H1 (cell line): ENCODE measurements around the gene NBEA.

Experiments
- CBX8 ChIP-seq: fragments of 300-800, 300-1000 bp; sonication (generic); IDR thresholded peaks from 2 replicates; pipeline ENCODE4 v1.7.1; 2016; ENCODE audit warnings: low read depth, low read length, borderline replicate concordance
- JUND ChIP-seq: IDR thresholded peaks from 2 replicates; pipeline ENCODE4 v1.6.1; 2011; ENCODE audit warnings: mild to moderate bottlenecking, improper control_type of control experiment, low read length
- KDM1A ChIP-seq: fragments of 200-600, 300-600 bp; sonication (generic); IDR thresholded peaks from 2 replicates; pipeline ENCODE4 v1.7.1; 2016; ENCODE audit warnings: mild to moderate bottlenecking, low read length, borderline replicate concordance
- MAX ChIP-seq: IDR thresholded peaks from 2 replicates; pipeline ENCODE4 v1.6.1; 2012; ENCODE audit warnings: inconsistent platforms
- POLR2A ChIP-seq, 2 experiments: IDR thresholded peaks; 1 replicate in 1 of 2; 2 replicates in 1 of 2; pipeline ENCODE4 v1.6.1; 2011; ENCODE audit warnings: low read depth in 2 of 2, low read length in 2 of 2, mild to moderate bottlenecking in 2 of 2; ENCODE audit errors: control extremely low read depth in 1 of 2
- POLR2AphosphoS5 ChIP-seq: IDR thresholded peaks from 2 replicates; pipeline ENCODE4 v1.6.1; 2011; ENCODE audit warnings: low read depth, low read length
- RAD21 ChIP-seq, 2 experiments: IDR thresholded peaks in 1 of 2; conservative IDR thresholded peaks in 1 of 2; 2 replicates each; pipeline ENCODE4 v1.6.1; 2011; ENCODE audit warnings: low read depth in 2 of 2, low read length in 2 of 2, improper control_type of control experiment in 1 of 2, inconsistent platforms in 1 of 2, mild to moderate bottlenecking in 1 of 2, moderate library complexity in 1 of 2
- RFX5 ChIP-seq: IDR thresholded peaks from 2 replicates; pipeline ENCODE4 v1.6.1; 2011; ENCODE audit warnings: low read depth, low read length, improper control_type of control experiment, borderline replicate concordance
- USF2 ChIP-seq: IDR thresholded peaks from 2 replicates; pipeline ENCODE4 v1.6.1; 2011; ENCODE audit warnings: low read length, improper control_type of control experiment
- YY1 ChIP-seq: IDR thresholded peaks from 2 replicates; pipeline ENCODE4 v1.6.1; 2011; ENCODE audit warnings: low read depth, mild to moderate bottlenecking, low read length

- TF ChIP-seq MAX (no peak), JUND (no peak), YY1 (no peak), POLR2A (IDR thresholded peaks at IDR 0.05; ENCODE audit: control extremely low read depth in 1 of 2, low read depth in 2 of 2, low read length in 2 of 2) (no peak), RFX5 (no peak), CBX8 (no peak), RAD21 (IDR thresholded peaks at IDR 0.05 in 1 of 2, conservative IDR thresholded peaks at IDR 0.05 in 1 of 2; ENCODE audit: low read depth in 2 of 2, low read length in 2 of 2) (no peak), KDM1A (no peak), POLR2AphosphoS5 (no peak), USF2 (no peak)
These were observed 675.4 kb downstream of the NBEA start for GRCh38 chr13:35617420-35617819.
